Right cardiac atrium (tissue), 5 donors: ENCODE measurements around the gene PLEKHF1. TPM values are rescaled to one million over a fixed set of nuclear protein-coding genes. Genes with fewer than 3 reads are reported as not detected.
A peak's percentile ranks its signal among the peaks of the same experiment; 100 is the strongest.

Experiments used
- ATAC-seq, 2 donors: fragments of 200-7000 bp; cut with Tn5 transposase; one replicate each; pipeline versions ENCODE4 v1.8.0 to v1.9.1; 2020; ENCODE audit warnings: moderate library complexity in 2 of 2, mild to moderate bottlenecking in 1 of 2
- DNase-seq, 3 donors: peaks; one replicate each; pipeline ENCODE4 v3.0.0-alpha.2; 2020
- H3K27ac ChIP-seq: one replicate; pipeline ENCODE4 v1.5.1; 2013; ENCODE audit warnings: mild to moderate bottlenecking, low read length, control low read depth, moderate library complexity
- H3K27me3 ChIP-seq: one replicate; pipeline ENCODE4 v1.6.1; 2013; ENCODE audit not compliant: control insufficient read depth, insufficient read depth
- H3K4me1 ChIP-seq: one replicate; pipeline ENCODE4 v1.6.1; 2013; ENCODE audit warnings: low read length; ENCODE audit not compliant: control insufficient read depth, insufficient read depth
- H3K4me3 ChIP-seq: one replicate; pipeline ENCODE4 v1.5.1; 2013; ENCODE audit warnings: low read length, control low read depth
- H3K9me3 ChIP-seq: one replicate; pipeline ENCODE4 v1.6.1; 2013; ENCODE audit warnings: low read length; ENCODE audit not compliant: control insufficient read depth
- WGBS: extraction: QIAGEN DNeasy Blood & Tissue Kit; methylation state at CpG from one replicate; pipeline ENCODE4 v1.1.7; 2013; 5-methylcytosine and 5-hydroxymethylcytosine counted together
- intact Hi-C, 4 donors: fragments of 100-400 bp; cut with DNase I; formaldehyde crosslinking; loops; one replicate each; pipeline versions ENCODE4 v1.11.0 to v1.14.0; 2022 to 2023
- polyA plus RNA-seq: library from polyadenylated mRNA; stranded (reverse); fragments of 200-250 nt; gene quantifications from one replicate; pipeline ENCODE4 v1.2.3, GENCODE V29; 2013
- total RNA-seq, 4 donors: library from RNA; stranded (reverse); fragmentation: NEBNext Ultra II Directional; extraction: Animal tissue kit (Norgen Biotek cat#: 25700); gene quantifications; one replicate each; pipeline ENCODE4 v1.2.1, GENCODE V29; 2021
- donor health status: healthy with polysubstance abuse.
- donor health status: DM: no; HTN: yes; CAD: no.
- donor health status: DM: no; HTN: no; CAD: no.
- donor health status: DM: no; HTN: yes; CAD: no; lungs with severe emphysema.
- donor health status: DM: yes; HTN: yes; CAD: no.

PLEKHF1 gene
- total and polyA plus RNA-seq, 5 donors, result 25.1 to 44.1 (median 33.7) TPM

- ATAC-seq (peak; percentile 10 to 19), DNase-seq (no peak)
- WGBS, result 28% methylated on average over 13 of the region's 13 CpGs
- Histone ChIP-seq H3K4me3 (peak overlapping the region; percentile 98), H3K4me1 (peaks cover 3% of the 10 kb centered on the region), H3K9me3 (no peaks in the 10 kb centered on the region), H3K27me3 (no peaks in the 10 kb centered on the region), H3K27ac (peak overlapping the region; percentile 85)
- intact Hi-C loops, result loop anchor here in 3 of 4 donors (1.0 to 10.0 kb wide), 5 partner anchors 19 to 106 kb away; partner anchors contain the start of gene PLEKHF1 (in 2 of the 3)
Observed at GRCh38 chr19:29715701-29716581, 50.7 kb downstream of the PLEKHF1 start.

- WGBS, result 84% methylated on average over 16 of the region's 16 CpGs
- no peaks in the 10 kb centered on the region for H3K27me3 ChIP-seq
- intact Hi-C loops, result loop anchor here in 3 of 4 donors (2.0 to 10.0 kb wide), 3 partner anchors 52 to 106 kb away; partner anchors contain the start of gene PLEKHF1 (in 2 of the 3)
- no peak for DNase-seq
- H3K9me3 ChIP-seq, result no peaks in the 10 kb centered on the region
- no peak overlapping the region for H3K27ac ChIP-seq
- ATAC-seq, result no peak
- peaks cover 3% of the 10 kb centered on the region for H3K4me1 ChIP-seq
- H3K4me3 ChIP-seq, result no peak overlapping the region
Observed at GRCh38 chr19:29717051-29717450, 51.8 kb downstream of the PLEKHF1 start.

GRCh38 chr19:29724102-29724641, 58.9 kb downstream of the PLEKHF1 start:
- H3K4me3 ChIP-seq, result peak overlapping the region; percentile 42
- no peaks in the 10 kb centered on the region for H3K27me3 ChIP-seq
- WGBS, result 2% methylated on average over 39 of the region's 39 CpGs

GRCh38 chr19:29724746-29725145, 59.5 kb downstream of the PLEKHF1 start:
- intact Hi-C loops, result loop anchor here in 1 of 4 donors (5.0 kb wide), 1 partner anchor 112 kb away; no protein-coding TSS in a partner anchor
- Histone ChIP-seq H3K27me3 (no peaks in the 10 kb centered on the region), H3K4me3 (no peak overlapping the region), H3K27ac (no peak overlapping the region), H3K4me1 (no peaks in the 10 kb centered on the region), H3K9me3 (no peaks in the 10 kb centered on the region)
- no peak for ATAC-seq
- 39% methylated on average over 14 of the region's 14 CpGs for WGBS
- DNase-seq, result no peak

More at GRCh38 chr19:29724102-29724641, 58.9 kb downstream of the PLEKHF1 start:
- peak; percentile 46 to 49 for ATAC-seq
- no peak for DNase-seq
- no peaks in the 10 kb centered on the region for H3K9me3 ChIP-seq
- no peak overlapping the region for H3K27ac ChIP-seq
- H3K4me1 ChIP-seq, result no peaks in the 10 kb centered on the region
- intact Hi-C loops, result loop anchor here in 1 of 4 donors (5.0 kb wide), 1 partner anchor 112 kb away; no protein-coding TSS in a partner anchor

Other genes with a start within 250 kb of the PLEKHF1 start
- gene VSTM2B, start 139.5 kb upstream of the PLEKHF1 start, total RNA-seq, result not detected
- not detected for gene VSTM2B, start 139.5 kb upstream of the PLEKHF1 start, polyA plus RNA-seq
- 10 to 100 TPM; 50.2 to 67.8 (median 55.1) TPM for gene POP4, start 59.2 kb upstream of the PLEKHF1 start, total RNA-seq
- 78.3 TPM for gene POP4, start 59.2 kb upstream of the PLEKHF1 start, polyA plus RNA-seq
- 10 to 100 TPM; 40.6 to 48.2 (median 43.5) TPM for gene C19orf12, start 49.8 kb downstream of the PLEKHF1 start, total RNA-seq
- gene C19orf12, start 49.8 kb downstream of the PLEKHF1 start, polyA plus RNA-seq, result 37.3 TPM
- gene CCNE1, start 146.5 kb downstream of the PLEKHF1 start, total RNA-seq, result 1 to 10 TPM; 2.1 to 5.1 (median 3.8) TPM
- 3.0 TPM for gene CCNE1, start 146.5 kb downstream of the PLEKHF1 start, polyA plus RNA-seq